HepG2 (cell line): ENCODE data around the gene PTX4. TPM values are rescaled to one million over a fixed set of nuclear protein-coding genes. Genes with fewer than 3 reads are reported as not detected.

ENCODE experiments used
- CEBPB ChIP-seq: IDR thresholded peaks from 2 replicates; pipeline ENCODE4 v1.6.1; 2011; ENCODE audit warnings: low read depth, low read length, improper control_type of control experiment, borderline replicate concordance
- EP300 ChIP-seq, 3 experiments: sonication (generic) in 1 of 3; formaldehyde crosslinking in 1 of 3; IDR thresholded peaks; 2 replicates each; pipeline versions ENCODE4 v1.5.1 to v1.6.1; 2011 to 2020; ENCODE audit warnings: low read depth in 2 of 3, low read length in 2 of 3, borderline replicate concordance in 1 of 3, improper control_type of control experiment in 1 of 3, mild to moderate bottlenecking in 1 of 3, missing genetic modification reagents in 1 of 3, moderate library complexity in 1 of 3
- ETV5 ChIP-seq: IDR thresholded peaks from 2 replicates; pipeline ENCODE4 v1.6.1; 2018; ENCODE audit warnings: missing biosample characterization, missing genetic modification reagents, inconsistent platforms, borderline replicate concordance
- GMEB2 ChIP-seq: IDR thresholded peaks from 2 replicates; pipeline ENCODE4 v1.6.1; 2016; ENCODE audit warnings: missing biosample characterization, missing genetic modification reagents, low read depth
- HOXA9 ChIP-seq: sonication (generic); formaldehyde crosslinking; IDR thresholded peaks from 2 replicates; pipeline ENCODE4 v1.8.1; 2022; ENCODE audit warnings: missing genetic modification reagents, mild to moderate bottlenecking, moderate library complexity, borderline replicate concordance
- MYNN ChIP-seq: sonication (generic); formaldehyde crosslinking; IDR thresholded peaks from 2 replicates; pipeline ENCODE4 v1.4.0; 2020; ENCODE audit warnings: mild to moderate bottlenecking, low read depth, missing genetic modification reagents
- NR3C1 ChIP-seq: sonication (generic); formaldehyde crosslinking; IDR thresholded peaks from 2 replicates; pipeline ENCODE4 v1.4.0; 2020; ENCODE audit warnings: missing genetic modification reagents
- PLRG1 ChIP-seq: fragments of 450-650 bp; conservative IDR thresholded peaks from 2 replicates; pipeline ENCODE4 v1.6.1; 2016
- SIX4 ChIP-seq: sonication (generic); formaldehyde crosslinking; IDR thresholded peaks from 2 replicates; pipeline ENCODE4 v1.4.0; 2020; ENCODE audit warnings: missing genetic modification reagents
- SUZ12 ChIP-seq: fragments of 150-350 bp; IDR thresholded peaks from 2 replicates; pipeline ENCODE4 v1.6.1; 2014; ENCODE audit warnings: low read depth, low read length
- TCF12 ChIP-seq, 2 experiments: fragments of 450-650 bp in 1 of 2; sonication (generic) in 1 of 2; formaldehyde crosslinking in 1 of 2; IDR thresholded peaks; 2 replicates each; pipeline versions ENCODE4 v1.6.1 to v1.8.0; 2017 to 2022; ENCODE audit warnings: antibody characterized with exemption in 1 of 2, mild to moderate bottlenecking in 1 of 2, missing genetic modification reagents in 1 of 2, moderate library complexity in 1 of 2
- TEAD3 ChIP-seq: optimal IDR thresholded peaks from 2 replicates; pipeline ENCODE3; 2016; ENCODE audit warnings: borderline replicate concordance
- TOPORS ChIP-seq: sonication (generic); formaldehyde crosslinking; IDR thresholded peaks from 2 replicates; pipeline ENCODE4 v1.8.0; 2023; ENCODE audit warnings: mild to moderate bottlenecking, missing genetic modification reagents
- TRIM22 ChIP-seq: fragments of 450-650 bp; IDR thresholded peaks from 2 replicates; pipeline ENCODE4 v1.6.1; 2017
- ZNF124 ChIP-seq: sonication (generic); formaldehyde crosslinking; IDR thresholded peaks from 2 replicates; pipeline ENCODE4 v1.4.0; 2020; ENCODE audit warnings: missing genetic modification reagents
- ZNF572 ChIP-seq: sonication (generic); formaldehyde crosslinking; IDR thresholded peaks from 2 replicates; pipeline ENCODE4 v1.5.1; 2020; ENCODE audit warnings: mild to moderate bottlenecking, missing genetic modification reagents
- ZNF839 ChIP-seq: sonication (generic); formaldehyde crosslinking; IDR thresholded peaks from 2 replicates; pipeline ENCODE4 v1.4.0; 2020; ENCODE audit warnings: missing genetic modification reagents, mild to moderate bottlenecking, borderline replicate concordance
- ZSCAN30 ChIP-seq: sonication (generic); formaldehyde crosslinking; IDR thresholded peaks from 2 replicates; pipeline ENCODE4 v1.5.0; 2020; ENCODE audit warnings: mild to moderate bottlenecking, missing genetic modification reagents
- polyA plus RNA-seq, 8 experiments: library from polyadenylated mRNA; depleted of rRNA in 3 of 8; stranded (reverse) in 7 of 8; unstranded in 1 of 8; fragments of >200 nt; fragmentation: Illumina TruSeq in 4 of 8; extraction: Trizol in 4 of 8; gene quantifications; 2 replicates each; pipeline versions ENCODE4 v1.2.1 to v1.2.3, GENCODE V29; 2011 to 2016; ENCODE audit warnings: low read depth in 4 of 8, missing spikeins in 1 of 8, mixed read lengths in 1 of 8; ENCODE audit not compliant: insufficient read depth in 1 of 8
- total RNA-seq, 5 experiments: library from RNA; depleted of rRNA; stranded (reverse); fragments of >200 nt; fragmentation: Illumina TruSeq; extraction: Trizol; gene quantifications; 2 replicates each; pipeline ENCODE4 v1.2.3, GENCODE V29; 2016; ENCODE audit warnings: low read depth in 1 of 5
- TF ChIP-seq, protein P1 (sequence below): sonication (generic); formaldehyde crosslinking; IDR thresholded peaks from 2 replicates; pipeline ENCODE4 v1.4.0; 2020; ENCODE audit warnings: missing genetic modification reagents, borderline replicate concordance
- TF ChIP-seq, protein P2 (sequence below): sonication (generic); formaldehyde crosslinking; conservative IDR thresholded peaks from 2 replicates; pipeline ENCODE4 v1.8.1; 2023; ENCODE audit warnings: missing genetic modification reagents

Gene PTX4
- total and polyA plus RNA-seq, 2 of the 13 experiments (the other 11 are each of a cell fraction or from before 2014, with no cell fraction given): 0.04 TPM; not detected in 1

GRCh38 chr16:1474796-1475551, 13.8 kb downstream of the PTX4 start, which contains the start of gene CLCN7 (continued):
- TF ChIP-seq, protein P1, sequence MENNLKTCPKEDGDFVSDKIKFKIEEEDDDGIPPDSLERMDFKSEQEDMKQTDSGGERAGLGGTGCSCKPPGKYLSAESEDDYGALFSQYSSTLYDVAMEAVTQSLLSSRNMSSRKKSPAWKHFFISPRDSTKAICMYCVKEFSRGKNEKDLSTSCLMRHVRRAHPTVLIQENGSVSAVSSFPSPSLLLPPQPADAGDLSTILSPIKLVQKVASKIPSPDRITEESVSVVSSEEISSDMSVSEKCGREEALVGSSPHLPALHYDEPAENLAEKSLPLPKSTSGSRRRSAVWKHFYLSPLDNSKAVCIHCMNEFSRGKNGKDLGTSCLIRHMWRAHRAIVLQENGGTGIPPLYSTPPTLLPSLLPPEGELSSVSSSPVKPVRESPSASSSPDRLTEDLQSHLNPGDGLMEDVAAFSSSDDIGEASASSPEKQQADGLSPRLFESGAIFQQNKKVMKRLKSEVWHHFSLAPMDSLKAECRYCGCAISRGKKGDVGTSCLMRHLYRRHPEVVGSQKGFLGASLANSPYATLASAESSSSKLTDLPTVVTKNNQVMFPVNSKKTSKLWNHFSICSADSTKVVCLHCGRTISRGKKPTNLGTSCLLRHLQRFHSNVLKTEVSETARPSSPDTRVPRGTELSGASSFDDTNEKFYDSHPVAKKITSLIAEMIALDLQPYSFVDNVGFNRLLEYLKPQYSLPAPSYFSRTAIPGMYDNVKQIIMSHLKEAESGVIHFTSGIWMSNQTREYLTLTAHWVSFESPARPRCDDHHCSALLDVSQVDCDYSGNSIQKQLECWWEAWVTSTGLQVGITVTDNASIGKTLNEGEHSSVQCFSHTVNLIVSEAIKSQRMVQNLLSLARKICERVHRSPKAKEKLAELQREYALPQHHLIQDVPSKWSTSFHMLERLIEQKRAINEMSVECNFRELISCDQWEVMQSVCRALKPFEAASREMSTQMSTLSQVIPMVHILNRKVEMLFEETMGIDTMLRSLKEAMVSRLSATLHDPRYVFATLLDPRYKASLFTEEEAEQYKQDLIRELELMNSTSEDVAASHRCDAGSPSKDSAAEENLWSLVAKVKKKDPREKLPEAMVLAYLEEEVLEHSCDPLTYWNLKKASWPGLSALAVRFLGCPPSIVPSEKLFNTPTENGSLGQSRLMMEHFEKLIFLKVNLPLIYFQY (CRISPR knock-in tag): peak; percentile 75; the same call in 1 of the 2 replicates
- TF ChIP-seq GMEB2 (CRISPR knock-in tag) (peak; percentile 78), MYNN (peak; percentile 48; the same call in 1 of the 2 replicates), TEAD3 (CRISPR knock-in tag) (peak; percentile 33), TCF12 (IDR thresholded peaks at IDR 0.05) (no peak), TCF12 (CRISPR knock-in tag; IDR thresholded peaks at IDR 0.05) (0 out of 2 replicates have a peak, but pooled peaks have one; percentile 32), SUZ12 (peak; percentile 23; the same call in 1 of the 2 replicates), ETV5 (peak; percentile 49), CEBPB (no peak), ZNF124 (peak; percentile 82), PLRG1 (no peak), TOPORS (CRISPR knock-in tag) (peak; percentile 84; the same call in 1 of the 2 replicates), ZNF572 (CRISPR knock-in tag) (no peak), NR3C1 (CRISPR knock-in tag) (no peak), TRIM22 (no peak), ZSCAN30 (CRISPR knock-in tag) (0 out of 2 replicates have a peak, but pooled peaks have one; percentile 75), EP300 (IDR thresholded peaks at IDR 0.05; ENCODE audit: low read depth in 2 of 2, low read length in 2 of 2) (0 out of 4 replicates have a peak, but pooled peaks of 1 of the 2 experiments have one; percentile 24), EP300 (CRISPR knock-in tag; IDR thresholded peaks at IDR 0.05; ENCODE audit: borderline replicate concordance) (peak; percentile 78), SIX4 (CRISPR knock-in tag) (peak; percentile 55; the same call in 1 of the 2 replicates), HOXA9 (CRISPR knock-in tag) (peak; percentile 95; the same call in 1 of the 2 replicates), ZNF839 (0 out of 2 replicates have a peak, but pooled peaks have one; percentile 63)
- TF ChIP-seq, protein P2, sequence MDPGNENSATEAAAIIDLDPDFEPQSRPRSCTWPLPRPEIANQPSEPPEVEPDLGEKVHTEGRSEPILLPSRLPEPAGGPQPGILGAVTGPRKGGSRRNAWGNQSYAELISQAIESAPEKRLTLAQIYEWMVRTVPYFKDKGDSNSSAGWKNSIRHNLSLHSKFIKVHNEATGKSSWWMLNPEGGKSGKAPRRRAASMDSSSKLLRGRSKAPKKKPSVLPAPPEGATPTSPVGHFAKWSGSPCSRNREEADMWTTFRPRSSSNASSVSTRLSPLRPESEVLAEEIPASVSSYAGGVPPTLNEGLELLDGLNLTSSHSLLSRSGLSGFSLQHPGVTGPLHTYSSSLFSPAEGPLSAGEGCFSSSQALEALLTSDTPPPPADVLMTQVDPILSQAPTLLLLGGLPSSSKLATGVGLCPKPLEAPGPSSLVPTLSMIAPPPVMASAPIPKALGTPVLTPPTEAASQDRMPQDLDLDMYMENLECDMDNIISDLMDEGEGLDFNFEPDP (CRISPR knock-in tag): 0 out of 2 replicates have a peak, but pooled peaks have one; percentile 91
